GM12891 (cell line): ENCODE measurements around the gene PAPSS2.
"Not testable (repeated sequence)": the region's sequence is repeated elsewhere in the genome, so short reads cannot be mapped to it uniquely, and the experiment has no call there.

Source experiments
- POLR2A ChIP-seq: IDR thresholded peaks from 2 replicates; pipeline ENCODE4 v1.6.1; 2011; ENCODE audit warnings: low read depth, low read length, control low read depth
- POLR2AphosphoS5 ChIP-seq: IDR thresholded peaks from 2 replicates; pipeline ENCODE4 v1.6.1; 2011; ENCODE audit warnings: low read depth, low read length, control low read depth
- TAF1 ChIP-seq: IDR thresholded peaks from 2 replicates; pipeline ENCODE4 v1.6.1; 2011; ENCODE audit warnings: low read depth, low read length, control low read depth

- not testable (repeated sequence) for TF ChIP-seq POLR2A, POLR2AphosphoS5, TAF1
Observed at GRCh38 chr10:87611341-87611740, 48.3 kb upstream of the PAPSS2 start.
